Glomerular visceral epithelial cell (primary cell): Measurements from ENCODE around the gene CLPTM1L.
"Not testable (repeated sequence)": the region's sequence is repeated elsewhere in the genome, so short reads cannot be mapped to it uniquely, and the experiment has no call there.

Experiments
- DNase-seq: peaks from one replicate; pipeline ENCODE4 v3.0.0-alpha.2; 2016; ENCODE audit errors: extremely low spot score

The CLPTM1L gene

GRCh38 chr5:1292139-1292538 lies 52.8 kb downstream of the CLPTM1L start:
- DNase-seq = no peak

GRCh38 chr5:1291611-1292080 lies 53.3 kb downstream of the CLPTM1L start:
- DNase-seq = no peak

- not testable (repeated sequence) for DNase-seq
These were observed 53.9 kb downstream of the CLPTM1L start for GRCh38 chr5:1290956-1291355.

- not testable (repeated sequence) for DNase-seq
These were observed 55.3 kb downstream of the CLPTM1L start for GRCh38 chr5:1289559-1289958.

GRCh38 chr5:1288439-1289335 lies 56.2 kb downstream of the CLPTM1L start:
- no peak for DNase-seq

- DNase-seq = no peak
These were observed 59.0 kb downstream of the CLPTM1L start for GRCh38 chr5:1285883-1286291.

GRCh38 chr5:1285141-1285540 lies 59.8 kb downstream of the CLPTM1L start:
- no peak for DNase-seq

- not testable (repeated sequence) for DNase-seq
These were observed 60.4 kb downstream of the CLPTM1L start for GRCh38 chr5:1284336-1284970.

GRCh38 chr5:1283729-1284041 lies 61.2 kb downstream of the CLPTM1L start:
- not testable (repeated sequence) for DNase-seq

- not testable (repeated sequence) for DNase-seq
These were observed 61.7 kb downstream of the CLPTM1L start for GRCh38 chr5:1282993-1283728.

- peak; percentile 34 for DNase-seq
These were observed 62.5 kb downstream of the CLPTM1L start for GRCh38 chr5:1282131-1282992.

GRCh38 chr5:1281038-1281882 lies 63.6 kb downstream of the CLPTM1L start:
- DNase-seq = no peak

- DNase-seq = peak; percentile 26
These were observed 64.5 kb downstream of the CLPTM1L start for GRCh38 chr5:1280177-1281037.

- no peak for DNase-seq
These were observed 65.3 kb downstream of the CLPTM1L start for GRCh38 chr5:1279443-1280151.

- DNase-seq = peak; percentile 31
These were observed 66.0 kb downstream of the CLPTM1L start for GRCh38 chr5:1278656-1279442.

- DNase-seq = no peak
These were observed 66.7 kb downstream of the CLPTM1L start for GRCh38 chr5:1278216-1278615.

GRCh38 chr5:1277781-1278180 lies 67.1 kb downstream of the CLPTM1L start:
- DNase-seq = no peak

- no peak for DNase-seq
These were observed 67.6 kb downstream of the CLPTM1L start for GRCh38 chr5:1277331-1277730.
